Liver (tissue), 3 donors: ENCODE measurements around the gene XRCC2.

Source experiments
- FOXA2 ChIP-seq: IDR thresholded peaks from 2 replicates; pipeline ENCODE4 v1.6.1; 2016; ENCODE audit warnings: antibody characterized with exemption
- NR2F2 ChIP-seq: IDR thresholded peaks from 2 replicates; pipeline ENCODE4 v1.6.1; 2016; ENCODE audit warnings: antibody characterized with exemption
- RAD21 ChIP-seq, 2 donors: IDR thresholded peaks; 2 replicates each; pipeline ENCODE4 v1.6.1; 2016; ENCODE audit warnings: antibody characterized with exemption in 2 of 2, mild to moderate bottlenecking in 2 of 2
- YY1 ChIP-seq: IDR thresholded peaks from 2 replicates; pipeline ENCODE4 v1.6.1; 2016; ENCODE audit warnings: antibody characterized with exemption, mild to moderate bottlenecking
- TF ChIP-seq, protein P1 (sequence below): fragments of 150-350 bp; IDR thresholded peaks from 2 replicates; pipeline ENCODE4 v1.5.1; 2017; ENCODE audit warnings: improper control_type of control experiment, low read depth, low read length; ENCODE audit not compliant: missing input control
- TF ChIP-seq, protein P2 (sequence below): IDR thresholded peaks from 2 replicates; pipeline ENCODE4 v1.6.1; 2016; ENCODE audit warnings: antibody characterized with exemption
- TF ChIP-seq, protein P3 (sequence below): IDR thresholded peaks from 2 replicates; pipeline ENCODE4 v1.6.1; 2016; ENCODE audit warnings: antibody characterized with exemption, mild to moderate bottlenecking
- TF ChIP-seq, protein P4 (sequence below): IDR thresholded peaks from 2 replicates; pipeline ENCODE4 v1.6.1; 2016; ENCODE audit warnings: antibody characterized with exemption
- donor health status: healthy.
- donor health status: healthy.

DNA sequence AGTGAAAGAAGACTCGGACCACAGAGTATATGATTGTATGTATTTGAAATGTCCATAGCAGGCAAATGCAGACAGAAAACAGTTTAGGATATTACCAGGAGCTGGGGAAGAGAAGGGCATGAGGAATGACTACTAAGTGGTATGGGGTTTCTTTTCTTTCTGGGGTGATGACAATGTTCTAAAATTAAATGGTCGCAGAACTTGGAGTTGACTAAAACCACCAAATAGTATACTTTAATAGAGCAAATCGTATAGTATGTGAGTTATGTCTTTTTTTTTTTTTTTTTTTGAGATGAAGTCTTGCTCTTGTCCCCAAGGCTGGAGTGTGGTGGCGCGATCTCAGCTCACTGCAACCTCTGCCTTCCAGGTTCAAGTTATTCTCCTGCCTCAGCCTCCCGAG, 34.6 kb downstream of the XRCC2 start:
- TF ChIP-seq, protein P1, sequence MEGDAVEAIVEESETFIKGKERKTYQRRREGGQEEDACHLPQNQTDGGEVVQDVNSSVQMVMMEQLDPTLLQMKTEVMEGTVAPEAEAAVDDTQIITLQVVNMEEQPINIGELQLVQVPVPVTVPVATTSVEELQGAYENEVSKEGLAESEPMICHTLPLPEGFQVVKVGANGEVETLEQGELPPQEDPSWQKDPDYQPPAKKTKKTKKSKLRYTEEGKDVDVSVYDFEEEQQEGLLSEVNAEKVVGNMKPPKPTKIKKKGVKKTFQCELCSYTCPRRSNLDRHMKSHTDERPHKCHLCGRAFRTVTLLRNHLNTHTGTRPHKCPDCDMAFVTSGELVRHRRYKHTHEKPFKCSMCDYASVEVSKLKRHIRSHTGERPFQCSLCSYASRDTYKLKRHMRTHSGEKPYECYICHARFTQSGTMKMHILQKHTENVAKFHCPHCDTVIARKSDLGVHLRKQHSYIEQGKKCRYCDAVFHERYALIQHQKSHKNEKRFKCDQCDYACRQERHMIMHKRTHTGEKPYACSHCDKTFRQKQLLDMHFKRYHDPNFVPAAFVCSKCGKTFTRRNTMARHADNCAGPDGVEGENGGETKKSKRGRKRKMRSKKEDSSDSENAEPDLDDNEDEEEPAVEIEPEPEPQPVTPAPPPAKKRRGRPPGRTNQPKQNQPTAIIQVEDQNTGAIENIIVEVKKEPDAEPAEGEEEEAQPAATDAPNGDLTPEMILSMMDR: no peak
- TF ChIP-seq YY1 (no peak), RAD21 (IDR thresholded peaks at IDR 0.05) (no peak), FOXA2 (no peak), NR2F2 (no peak)
- TF ChIP-seq, protein P2, sequence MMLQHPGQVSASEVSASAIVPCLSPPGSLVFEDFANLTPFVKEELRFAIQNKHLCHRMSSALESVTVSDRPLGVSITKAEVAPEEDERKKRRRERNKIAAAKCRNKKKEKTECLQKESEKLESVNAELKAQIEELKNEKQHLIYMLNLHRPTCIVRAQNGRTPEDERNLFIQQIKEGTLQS: no peak
- TF ChIP-seq, protein P3, sequence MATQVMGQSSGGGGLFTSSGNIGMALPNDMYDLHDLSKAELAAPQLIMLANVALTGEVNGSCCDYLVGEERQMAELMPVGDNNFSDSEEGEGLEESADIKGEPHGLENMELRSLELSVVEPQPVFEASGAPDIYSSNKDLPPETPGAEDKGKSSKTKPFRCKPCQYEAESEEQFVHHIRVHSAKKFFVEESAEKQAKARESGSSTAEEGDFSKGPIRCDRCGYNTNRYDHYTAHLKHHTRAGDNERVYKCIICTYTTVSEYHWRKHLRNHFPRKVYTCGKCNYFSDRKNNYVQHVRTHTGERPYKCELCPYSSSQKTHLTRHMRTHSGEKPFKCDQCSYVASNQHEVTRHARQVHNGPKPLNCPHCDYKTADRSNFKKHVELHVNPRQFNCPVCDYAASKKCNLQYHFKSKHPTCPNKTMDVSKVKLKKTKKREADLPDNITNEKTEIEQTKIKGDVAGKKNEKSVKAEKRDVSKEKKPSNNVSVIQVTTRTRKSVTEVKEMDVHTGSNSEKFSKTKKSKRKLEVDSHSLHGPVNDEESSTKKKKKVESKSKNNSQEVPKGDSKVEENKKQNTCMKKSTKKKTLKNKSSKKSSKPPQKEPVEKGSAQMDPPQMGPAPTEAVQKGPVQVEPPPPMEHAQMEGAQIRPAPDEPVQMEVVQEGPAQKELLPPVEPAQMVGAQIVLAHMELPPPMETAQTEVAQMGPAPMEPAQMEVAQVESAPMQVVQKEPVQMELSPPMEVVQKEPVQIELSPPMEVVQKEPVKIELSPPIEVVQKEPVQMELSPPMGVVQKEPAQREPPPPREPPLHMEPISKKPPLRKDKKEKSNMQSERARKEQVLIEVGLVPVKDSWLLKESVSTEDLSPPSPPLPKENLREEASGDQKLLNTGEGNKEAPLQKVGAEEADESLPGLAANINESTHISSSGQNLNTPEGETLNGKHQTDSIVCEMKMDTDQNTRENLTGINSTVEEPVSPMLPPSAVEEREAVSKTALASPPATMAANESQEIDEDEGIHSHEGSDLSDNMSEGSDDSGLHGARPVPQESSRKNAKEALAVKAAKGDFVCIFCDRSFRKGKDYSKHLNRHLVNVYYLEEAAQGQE: no peak
- TF ChIP-seq, protein P4, sequence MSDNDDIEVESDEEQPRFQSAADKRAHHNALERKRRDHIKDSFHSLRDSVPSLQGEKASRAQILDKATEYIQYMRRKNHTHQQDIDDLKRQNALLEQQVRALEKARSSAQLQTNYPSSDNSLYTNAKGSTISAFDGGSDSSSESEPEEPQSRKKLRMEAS: no peak
